Measurements from ENCODE around the gene NDUFS3. TPM values are rescaled to one million over a fixed set of nuclear protein-coding genes. Genes with fewer than 3 reads are reported as not detected.
A peak's percentile ranks its signal among the peaks of the same experiment; 100 is the strongest.

The NDUFS3 gene
- total RNA-seq, 1 experiment from 2014 or later, result 119 TPM

DNA sequence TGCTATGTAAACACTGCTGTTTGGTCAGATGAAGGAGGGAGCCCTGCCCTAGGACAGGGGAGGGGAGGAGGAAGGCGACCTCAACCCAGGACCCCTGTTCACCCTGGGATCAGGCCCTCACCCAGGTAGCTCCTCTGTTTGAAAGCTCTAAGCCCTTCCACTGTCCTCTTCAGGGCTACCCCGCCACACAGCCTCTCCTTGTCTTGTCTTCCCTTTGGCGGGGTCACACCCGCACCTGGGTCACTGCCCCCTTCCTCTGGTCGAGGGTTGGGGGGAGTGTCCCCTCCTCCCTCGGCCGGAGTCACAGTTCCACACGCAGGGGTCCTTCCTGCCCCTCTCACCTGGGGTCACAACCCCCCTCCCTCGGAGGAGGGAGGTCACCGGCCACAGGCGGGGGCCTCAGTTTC, 13.9 kb upstream of the NDUFS3 start:
- Histone ChIP-seq H3K4me1 (replicated peaks; ENCODE audit: insufficient read depth) (peaks cover 17% of the 10 kb centered on the region), H3K9me3 (ENCODE audit: insufficient read depth, low read depth) (no peaks in the 10 kb centered on the region), H3K36me3 (ENCODE audit: low read depth) (peaks cover 8% of the 10 kb centered on the region; the same call in 1 of the 2 replicates), H3K4me2 (peak overlapping the region; percentile 93), H3F3A (ENCODE audit: insufficient read depth, low read depth) (peaks cover 25% of the 10 kb centered on the region), H3K4me3 (peak overlapping the region; percentile 95), H3K9me2 (ENCODE audit: insufficient read depth) (no peaks in the 10 kb centered on the region), H3K27me3 (ENCODE audit: insufficient read depth, low read depth) (no peaks in the 10 kb centered on the region), H2AFZ (peak overlapping the region; percentile 99), H4K20me1 (ENCODE audit: insufficient read depth) (peaks cover 7% of the 10 kb centered on the region; the same call in 1 of the 2 replicates), H3K27ac (peak overlapping the region; percentile 55), H3K79me2 (ENCODE audit: low read depth) (peaks cover 49% of the 10 kb centered on the region)
- POLR2A ChIA-PET (ENCODE audit: unreplicated experiment), result interaction anchor here (0.7 kb wide), 1 partner anchor 150 kb away, joined by 3 read pairs; the partner anchor contains the start of gene AGBL2
- CTCF ChIA-PET, result no interaction called here
- BruUV-seq (replicated peaks), result no TSS peak
- intact Hi-C loops (cut with micrococcal nuclease; ENCODE audit: unreplicated experiment), result loop anchor here (1.0 to 5.0 kb wide), 2 partner anchors 12 to 158 kb away; partner anchors contain the start of genes CELF1 and SLC39A13
- TF ChIP-seq EZH2 (IDR thresholded peaks at IDR 0.05; ENCODE audit: low read depth), result no peak
- TF ChIP-seq CTCF (conservative IDR thresholded peaks at IDR 0.05), result no peak
- no peak for DNase-seq

GRCh38 chr11:47565340-47566148, 13.3 kb upstream of the NDUFS3 start, which contains the start of gene PTPMT1:
TSS of gene PTPMT1 (plus strand) at chr11:47565599. CDS start at chr11:47565623, 24 bp downstream.
- no peaks in the 10 kb centered on the region for H3K27me3 ChIP-seq (ENCODE audit: insufficient read depth, low read depth)
- peaks cover 11% of the 10 kb centered on the region for H3K4me1 ChIP-seq (replicated peaks; ENCODE audit: insufficient read depth)
- peaks cover 13% of the 10 kb centered on the region; the same call in 1 of the 2 replicates for H3K36me3 ChIP-seq (ENCODE audit: low read depth)
- H3K4me2 ChIP-seq, result peak within 1 kb of the TSS; percentile 93
- DNase-seq, result peak; percentile 70 to 79
- H3K27ac ChIP-seq, result peak within 1 kb of the TSS; percentile 55
- peak within 1 kb of the TSS; percentile 95 for H3K4me3 ChIP-seq
- peaks cover 7% of the 10 kb centered on the region; the same call in 1 of the 2 replicates for H4K20me1 ChIP-seq (ENCODE audit: insufficient read depth)
- no peaks in the 10 kb centered on the region for H3K9me2 ChIP-seq (ENCODE audit: insufficient read depth)
- CTCF ChIA-PET, result no interaction called here
- H3F3A ChIP-seq (ENCODE audit: insufficient read depth, low read depth), result peaks cover 19% of the 10 kb centered on the region
- H3K9me3 ChIP-seq (ENCODE audit: insufficient read depth, low read depth), result no peaks in the 10 kb centered on the region
- peak within 1 kb of the TSS; percentile 99 for H2AFZ ChIP-seq
- TF ChIP-seq EZH2 (IDR thresholded peaks at IDR 0.05; ENCODE audit: low read depth) (no peak), CTCF (conservative IDR thresholded peaks at IDR 0.05) (no peak)
- POLR2A ChIA-PET (ENCODE audit: unreplicated experiment), result interaction anchor here (0.6 kb wide), 2 partner anchors 28 to 62 kb away, joined by 6 to 10 read pairs; no protein-coding TSS in a partner anchor
- H3K79me2 ChIP-seq (ENCODE audit: low read depth), result peaks cover 50% of the 10 kb centered on the region
- no TSS peak for BruUV-seq (replicated peaks)
- intact Hi-C loops (cut with micrococcal nuclease; ENCODE audit: unreplicated experiment), result loop anchor here (5.0 kb wide), 1 partner anchor 158 kb away; the partner anchor contains the start of gene SLC39A13

DNA sequence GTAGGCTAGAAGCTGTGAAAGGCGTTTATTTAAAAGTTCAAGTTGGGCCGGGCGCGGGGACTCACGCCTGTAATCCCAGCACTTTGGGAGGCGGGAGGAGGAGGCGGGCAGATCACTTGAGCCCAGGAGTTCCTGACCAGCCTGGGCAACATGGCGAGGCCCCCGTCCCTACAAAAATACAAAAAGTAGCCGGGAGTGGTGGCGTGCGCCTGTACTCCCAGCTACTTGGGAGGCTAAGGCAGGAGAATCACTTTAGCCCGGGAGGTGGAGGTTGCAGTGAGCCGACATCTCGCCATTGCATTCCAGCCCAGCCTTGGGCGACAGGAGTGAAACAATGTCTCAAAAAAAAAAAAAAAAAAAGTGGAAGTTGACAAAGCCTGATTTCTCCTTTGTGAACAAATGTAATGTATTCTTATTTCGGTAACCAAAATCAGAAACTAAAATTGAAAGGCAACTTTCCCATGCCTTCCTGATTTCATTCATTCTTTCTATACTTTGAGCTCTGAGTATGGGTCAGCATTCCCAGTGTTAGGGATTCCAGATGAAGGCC, 12.7 kb upstream of the NDUFS3 start:
- H3K9me2 ChIP-seq (ENCODE audit: insufficient read depth), result no peaks in the 10 kb centered on the region
- H3K4me3 ChIP-seq, result peak overlapping the region; percentile 95
- H4K20me1 ChIP-seq (ENCODE audit: insufficient read depth), result peaks cover 7% of the 10 kb centered on the region; the same call in 1 of the 2 replicates
- H3K36me3 ChIP-seq (ENCODE audit: low read depth), result peaks cover 18% of the 10 kb centered on the region
- peaks cover 20% of the 10 kb centered on the region for H3F3A ChIP-seq (ENCODE audit: insufficient read depth, low read depth)
- peaks cover 9% of the 10 kb centered on the region for H3K4me1 ChIP-seq (replicated peaks; ENCODE audit: insufficient read depth)
- intact Hi-C loops (cut with micrococcal nuclease; ENCODE audit: unreplicated experiment), result loop anchor here (5.0 kb wide), 1 partner anchor 159 kb away; the partner anchor contains the start of gene SLC39A13
- POLR2A ChIA-PET (ENCODE audit: unreplicated experiment), result interaction anchor here (0.6 to 0.7 kb wide), 4 partner anchors 12 to 71 kb away, joined by 3 to 14 read pairs (median 6); no protein-coding TSS in a partner anchor
- DNase-seq, result peak in 1 of 2 experiments; percentile 27
- TSS peak; percentile 49 for BruUV-seq (replicated peaks)
- H2AFZ ChIP-seq, result peak overlapping the region; percentile 99
- peak overlapping the region; percentile 93 for H3K4me2 ChIP-seq
- no peak for TF ChIP-seq CTCF (conservative IDR thresholded peaks at IDR 0.05)
- no peak for TF ChIP-seq EZH2 (IDR thresholded peaks at IDR 0.05; ENCODE audit: low read depth)
- peak overlapping the region; percentile 4; the same call in 1 of the 2 replicates for H3K27ac ChIP-seq
- H3K79me2 ChIP-seq (ENCODE audit: low read depth), result peaks cover 52% of the 10 kb centered on the region
- CTCF ChIA-PET, result interaction anchor here (0.7 kb wide), 1 partner anchor 54 kb away, joined by 8 read pairs; no protein-coding TSS in a partner anchor
- H3K9me3 ChIP-seq (ENCODE audit: insufficient read depth, low read depth), result no peaks in the 10 kb centered on the region
- no peaks in the 10 kb centered on the region for H3K27me3 ChIP-seq (ENCODE audit: insufficient read depth, low read depth)
